ENCODE data around the gene TBPL1.
"Not testable (repeated sequence)": the region's sequence is repeated elsewhere in the genome, so short reads cannot be mapped to it uniquely, and the experiment has no call there.

TBPL1 gene

DNA sequence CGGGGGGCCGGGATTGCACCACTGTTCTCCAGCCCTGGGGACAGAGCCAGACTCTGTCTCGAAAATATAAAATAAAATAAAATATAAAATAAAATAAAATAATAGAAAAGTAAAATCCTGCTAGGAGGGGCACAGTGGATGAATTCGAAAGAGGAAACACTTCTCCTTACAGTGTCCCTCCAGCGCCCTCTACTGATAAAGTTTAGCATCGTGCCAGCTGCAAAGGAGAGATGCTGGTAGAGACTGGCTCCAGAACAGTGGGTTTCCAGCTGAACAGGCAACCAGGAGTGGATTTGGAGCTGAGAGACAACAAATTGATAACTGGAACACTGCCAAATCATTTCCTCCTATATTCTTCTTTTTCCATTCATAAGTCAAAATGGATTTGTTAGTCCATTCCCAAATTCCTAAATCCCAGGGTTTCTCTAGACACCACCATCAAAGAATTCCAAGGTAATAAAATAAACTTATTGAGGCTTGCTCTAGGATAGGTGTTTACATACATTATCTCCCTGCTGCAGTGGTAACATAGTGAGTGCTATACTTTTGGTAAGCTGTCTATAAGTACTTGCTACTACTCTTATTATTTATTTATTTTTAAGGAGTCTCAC lies 31.7 kb upstream of the TBPL1 start:
- no peak overlapping the region for H3K4me3 ChIP-seq (ENCODE audit: low read depth, low read length)
- TF ChIP-seq, protein P1, sequence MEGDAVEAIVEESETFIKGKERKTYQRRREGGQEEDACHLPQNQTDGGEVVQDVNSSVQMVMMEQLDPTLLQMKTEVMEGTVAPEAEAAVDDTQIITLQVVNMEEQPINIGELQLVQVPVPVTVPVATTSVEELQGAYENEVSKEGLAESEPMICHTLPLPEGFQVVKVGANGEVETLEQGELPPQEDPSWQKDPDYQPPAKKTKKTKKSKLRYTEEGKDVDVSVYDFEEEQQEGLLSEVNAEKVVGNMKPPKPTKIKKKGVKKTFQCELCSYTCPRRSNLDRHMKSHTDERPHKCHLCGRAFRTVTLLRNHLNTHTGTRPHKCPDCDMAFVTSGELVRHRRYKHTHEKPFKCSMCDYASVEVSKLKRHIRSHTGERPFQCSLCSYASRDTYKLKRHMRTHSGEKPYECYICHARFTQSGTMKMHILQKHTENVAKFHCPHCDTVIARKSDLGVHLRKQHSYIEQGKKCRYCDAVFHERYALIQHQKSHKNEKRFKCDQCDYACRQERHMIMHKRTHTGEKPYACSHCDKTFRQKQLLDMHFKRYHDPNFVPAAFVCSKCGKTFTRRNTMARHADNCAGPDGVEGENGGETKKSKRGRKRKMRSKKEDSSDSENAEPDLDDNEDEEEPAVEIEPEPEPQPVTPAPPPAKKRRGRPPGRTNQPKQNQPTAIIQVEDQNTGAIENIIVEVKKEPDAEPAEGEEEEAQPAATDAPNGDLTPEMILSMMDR (IDR thresholded peaks at IDR 0.05; ENCODE audit: low read depth, low read length): peak; percentile 84

DNA sequence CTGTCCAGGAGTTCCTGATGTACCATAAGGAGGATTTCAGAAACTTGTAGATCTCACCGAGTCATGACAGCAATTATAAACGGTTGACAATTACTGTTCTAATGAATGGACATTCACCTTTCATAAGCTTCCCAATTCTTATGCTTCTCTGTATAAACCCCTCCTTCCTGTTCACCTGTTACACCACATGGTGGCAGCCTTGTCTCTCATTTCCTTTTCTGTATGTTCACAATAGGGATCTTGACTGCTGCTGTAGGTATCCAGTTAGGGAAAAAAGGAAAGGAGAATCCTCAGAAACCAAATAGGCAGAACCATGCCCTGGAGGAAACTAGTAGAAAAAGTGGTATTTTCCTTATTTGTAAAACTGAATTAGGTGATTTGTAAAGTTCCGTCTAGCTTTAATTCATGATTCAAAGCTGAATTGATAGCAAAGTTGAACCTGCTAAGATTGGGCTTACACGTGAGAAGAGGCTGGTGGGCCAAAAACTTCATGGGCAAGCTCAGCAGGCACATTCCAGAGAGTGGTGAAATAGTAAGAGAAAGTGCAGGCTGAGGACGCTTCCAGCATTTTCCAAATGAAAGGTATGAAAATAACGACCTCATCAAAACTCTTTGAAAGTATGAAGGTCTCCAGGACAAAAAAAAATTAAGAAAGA lies 29.0 kb upstream of the TBPL1 start:
- H3K4me3 ChIP-seq (ENCODE audit: low read depth, low read length): no peak overlapping the region
- TF ChIP-seq, protein P1 (IDR thresholded peaks at IDR 0.05; ENCODE audit: low read depth, low read length): peak; percentile 65

DNA sequence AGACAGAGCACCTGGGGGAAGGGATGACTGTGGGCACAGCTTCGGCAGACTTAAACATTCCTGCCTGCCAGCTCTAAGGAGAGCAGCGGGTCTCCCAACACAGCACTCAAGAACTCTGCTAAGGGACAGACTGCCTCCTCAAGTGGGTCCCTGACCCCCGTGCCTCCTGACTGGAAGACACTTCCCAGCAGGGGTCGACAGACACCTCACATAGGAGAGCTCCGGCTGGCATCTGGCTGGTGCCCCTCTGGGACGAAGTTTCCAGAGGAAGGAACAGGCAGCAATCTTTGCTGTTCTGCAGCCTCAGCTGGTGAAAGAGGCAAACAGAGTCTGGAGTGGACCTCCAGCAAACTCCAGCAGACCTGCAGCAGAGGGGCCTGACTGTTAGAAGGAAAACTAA lies 21.8 kb upstream of the TBPL1 start:
- not testable (repeated sequence) for H3K4me3 ChIP-seq (ENCODE audit: low read depth, low read length)

DNA sequence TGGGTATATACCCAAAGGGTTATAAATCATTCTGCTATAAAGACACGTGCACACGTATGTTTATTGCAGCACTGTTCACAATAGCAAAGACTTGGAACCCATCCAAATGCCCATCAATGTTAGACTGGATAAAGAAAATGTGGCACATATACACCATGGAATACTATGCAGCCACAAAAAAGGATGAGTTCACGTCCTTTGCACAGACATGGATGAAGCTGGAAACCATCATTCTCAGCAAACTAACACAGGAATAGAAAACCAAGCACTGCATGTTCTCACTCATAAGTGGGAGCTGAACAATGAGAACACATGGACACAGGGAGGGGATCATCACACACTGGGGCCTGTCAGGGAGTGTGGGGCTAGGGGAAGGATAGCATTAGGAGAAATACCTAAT lies 16.7 kb upstream of the TBPL1 start:
- H3K4me3 ChIP-seq (ENCODE audit: low read depth, low read length): not testable (repeated sequence)

DNA sequence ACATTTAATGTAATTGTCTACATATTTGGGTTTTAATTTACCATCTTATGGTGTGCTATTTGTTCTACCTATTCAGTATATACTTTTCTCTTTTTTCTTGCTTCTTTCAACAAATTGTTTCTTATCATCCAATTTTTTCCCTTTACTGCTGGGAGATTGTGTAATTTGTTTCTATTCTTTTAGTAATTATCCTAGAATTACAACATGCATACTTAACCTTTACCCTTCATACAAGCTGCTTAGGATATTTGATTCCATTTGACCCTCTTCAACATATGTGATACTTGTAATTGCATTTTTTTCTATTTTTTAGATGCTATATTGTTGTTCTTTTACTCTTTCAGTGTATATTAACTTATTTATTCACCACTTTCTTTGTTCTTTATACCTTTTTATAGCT lies 15.1 kb upstream of the TBPL1 start:
- H3K4me3 ChIP-seq (ENCODE audit: low read depth, low read length): no peak overlapping the region
- TF ChIP-seq, protein P1 (IDR thresholded peaks at IDR 0.05; ENCODE audit: low read depth, low read length): no peak

DNA sequence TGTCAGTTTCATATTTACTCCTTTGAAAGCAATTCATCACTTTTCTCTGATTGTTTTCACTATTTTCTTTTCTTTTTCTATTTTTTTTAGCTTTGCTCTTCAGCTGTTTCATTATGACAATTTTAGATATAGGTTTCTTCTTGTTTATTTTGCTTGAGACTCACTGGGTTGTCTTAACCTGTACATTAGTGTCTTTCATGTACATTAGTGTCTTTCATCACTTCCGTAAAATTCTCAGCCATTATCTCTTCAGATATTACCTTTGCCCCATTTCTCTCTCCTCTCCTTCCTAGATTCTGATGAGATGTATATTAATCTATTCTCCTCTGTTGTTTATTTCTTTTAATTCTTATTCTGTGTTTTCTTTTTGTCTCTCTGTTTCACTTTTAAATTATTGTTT lies 14.5 kb upstream of the TBPL1 start:
- no peak overlapping the region for H3K4me3 ChIP-seq (ENCODE audit: low read depth, low read length)
- TF ChIP-seq, protein P1 (IDR thresholded peaks at IDR 0.05; ENCODE audit: low read depth, low read length): no peak

DNA sequence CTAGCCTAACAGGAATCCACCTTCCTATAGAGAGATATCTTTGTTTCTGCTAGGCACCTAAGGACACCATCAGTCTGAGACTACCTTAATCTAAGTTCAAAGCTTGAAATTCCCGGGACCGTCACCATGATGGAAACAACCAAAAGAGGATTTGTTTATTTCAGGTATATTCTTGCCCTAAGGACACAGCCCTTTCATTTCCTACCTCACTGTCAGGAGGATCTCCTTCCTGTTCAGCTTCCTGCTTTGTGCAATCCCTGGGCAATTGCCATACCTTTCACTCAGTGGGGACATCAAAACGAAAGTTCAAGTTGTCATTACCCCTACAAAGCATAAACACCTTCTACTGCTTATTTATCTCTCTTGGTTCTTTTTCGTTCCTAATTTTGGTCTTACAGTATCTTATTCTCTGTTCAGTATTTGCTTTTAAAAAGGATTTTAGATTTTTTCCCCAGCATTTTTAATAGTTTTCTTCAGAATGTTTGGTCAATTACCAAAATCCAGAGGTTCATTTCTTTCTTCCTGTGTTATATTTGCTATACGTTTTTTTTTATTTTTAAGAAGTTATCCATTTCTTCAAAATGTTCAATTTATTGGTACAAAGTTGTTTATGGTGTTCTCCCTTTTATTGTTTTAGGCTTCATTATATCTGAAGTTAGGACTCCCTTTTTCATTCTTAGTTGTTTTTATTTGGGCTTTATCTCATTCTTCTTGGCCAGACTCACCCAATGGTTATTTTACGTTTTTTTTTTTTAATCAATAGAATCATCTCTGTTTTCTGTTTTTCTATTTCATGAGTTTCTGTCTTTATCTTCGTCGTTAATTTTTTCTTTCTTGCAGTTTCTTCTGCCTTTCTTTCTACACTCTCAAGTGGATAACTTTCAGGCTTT lies 13.0 kb upstream of the TBPL1 start:
- TF ChIP-seq, protein P1 (IDR thresholded peaks at IDR 0.05; ENCODE audit: low read depth, low read length): no peak
- H3K4me3 ChIP-seq (ENCODE audit: low read depth, low read length): no peak overlapping the region

DNA sequence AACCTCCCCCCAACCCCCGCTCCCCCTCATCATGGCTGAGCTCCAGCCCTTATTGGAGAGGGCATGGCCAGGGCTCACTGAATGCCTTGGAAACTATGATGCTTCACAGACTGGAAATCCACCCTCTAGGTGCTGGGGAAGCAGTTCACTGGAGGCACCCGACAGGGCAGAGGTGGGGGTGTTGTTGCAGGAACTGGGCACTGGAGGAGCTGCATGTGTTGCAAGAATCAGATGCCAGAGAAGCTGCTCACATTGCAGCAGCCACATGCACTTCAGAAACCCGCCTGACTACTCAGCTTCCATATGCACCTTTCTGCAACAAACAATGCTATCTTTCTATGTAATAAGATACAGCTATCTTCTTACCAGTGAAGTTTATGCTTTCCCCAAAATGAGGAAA lies 7.9 kb upstream of the TBPL1 start:
- TF ChIP-seq, protein P1 (IDR thresholded peaks at IDR 0.05; ENCODE audit: low read depth, low read length): no peak
- H3K4me3 ChIP-seq (ENCODE audit: low read depth, low read length): no peak overlapping the region

All from WI38 (cell line).